Urinary bladder (tissue), 4 donors: ENCODE measurements around the gene SPC25. TPM values are rescaled to one million over a fixed set of nuclear protein-coding genes. Genes with fewer than 3 reads are reported as not detected.
"Not testable (repeated sequence)": the region's sequence is repeated elsewhere in the genome, so short reads cannot be mapped to it uniquely, and the experiment has no call there.

Experiments used
- DNase-seq: peaks from one replicate; pipeline ENCODE4 v3.0.0-alpha.2; 2015; ENCODE audit errors: extremely low spot score
- H3K27ac ChIP-seq: one replicate; pipeline ENCODE4 v1.5.1; 2013; ENCODE audit warnings: low read depth, mild to moderate bottlenecking, moderate library complexity
- H3K36me3 ChIP-seq: one replicate; pipeline ENCODE4 v1.6.1; 2013; ENCODE audit warnings: mild to moderate bottlenecking, moderate library complexity; ENCODE audit not compliant: insufficient read depth
- H3K4me1 ChIP-seq: one replicate; pipeline ENCODE4 v1.6.1; 2013; ENCODE audit warnings: mild to moderate bottlenecking, moderate library complexity; ENCODE audit not compliant: insufficient read depth
- H3K4me3 ChIP-seq: one replicate; pipeline ENCODE4 v1.5.1; 2013; ENCODE audit warnings: low read depth, low read length
- WGBS: extraction: QIAGEN DNeasy Blood & Tissue Kit; methylation state at CpG from one replicate; pipeline ENCODE4 v1.1.7; 2013; 5-methylcytosine and 5-hydroxymethylcytosine counted together
- polyA plus RNA-seq: library from polyadenylated mRNA; stranded (reverse); fragments of 200-250 nt; gene quantifications from one replicate; pipeline ENCODE4 v1.2.3, GENCODE V29; 2013
- total RNA-seq: library from RNA; depleted of rRNA; stranded (reverse); fragments of >200 nt; gene quantifications from one replicate; pipeline ENCODE4 v1.2.3, GENCODE V29; 2014
- donor health status: healthy with polysubstance abuse.
- donor health status: healthy.

The SPC25 gene, protein sequence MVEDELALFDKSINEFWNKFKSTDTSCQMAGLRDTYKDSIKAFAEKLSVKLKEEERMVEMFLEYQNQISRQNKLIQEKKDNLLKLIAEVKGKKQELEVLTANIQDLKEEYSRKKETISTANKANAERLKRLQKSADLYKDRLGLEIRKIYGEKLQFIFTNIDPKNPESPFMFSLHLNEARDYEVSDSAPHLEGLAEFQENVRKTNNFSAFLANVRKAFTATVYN
- 11.5 TPM for total RNA-seq
- polyA plus RNA-seq = 0.32 TPM

DNA sequence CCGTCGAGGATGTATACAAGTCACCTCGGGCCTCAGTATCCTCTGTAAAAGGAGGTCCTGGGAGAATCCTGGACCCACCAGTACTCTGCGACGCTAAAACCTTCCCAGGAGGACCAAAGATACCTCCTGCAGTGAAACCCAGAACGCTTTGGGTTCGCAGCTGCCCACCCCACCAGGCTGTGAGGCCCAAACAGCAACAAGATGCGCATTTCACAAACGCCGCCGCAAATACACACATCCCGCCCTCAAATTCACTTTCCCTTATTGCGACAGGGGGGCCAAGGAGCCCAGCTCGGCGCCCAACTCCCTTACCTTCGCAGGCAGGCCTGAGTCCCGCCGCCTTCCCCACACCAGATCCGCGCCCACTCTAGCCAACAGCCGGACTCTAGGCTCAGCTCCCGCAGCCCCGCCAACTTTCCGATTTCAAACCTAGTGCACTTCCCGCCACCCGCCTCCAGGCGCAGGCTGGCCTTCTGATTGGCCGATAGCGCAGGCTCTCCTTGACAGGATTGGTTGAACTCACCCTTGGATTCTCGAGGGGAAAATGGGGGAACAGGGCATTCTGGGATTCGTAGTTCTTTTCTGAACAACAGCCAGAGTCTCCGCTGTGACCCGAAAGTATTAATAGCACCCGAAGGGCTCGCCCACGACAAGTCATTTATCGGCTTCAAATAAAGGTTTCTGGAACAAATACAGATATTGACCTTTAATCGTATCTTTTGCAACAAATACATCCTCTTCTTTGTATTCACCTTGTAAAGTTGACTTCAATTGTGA lies at the start of gene SPC25:
TSS of gene SPC25 (minus strand) at position 425 of the 777 bp plus-strand sequence. CDS start 911 bp downstream, outside the sequence.
- Histone ChIP-seq H3K36me3 (no peaks in the 10 kb centered on the region), H3K4me1 (no peaks in the 10 kb centered on the region), H3K27ac (no peak within 1 kb of the TSS), H3K4me3 (peak within 1 kb of the TSS; percentile 34)
- DNase-seq = peak; percentile 83
- WGBS = under 1% methylated on average over 38 of the region's 38 CpGs

DNA sequence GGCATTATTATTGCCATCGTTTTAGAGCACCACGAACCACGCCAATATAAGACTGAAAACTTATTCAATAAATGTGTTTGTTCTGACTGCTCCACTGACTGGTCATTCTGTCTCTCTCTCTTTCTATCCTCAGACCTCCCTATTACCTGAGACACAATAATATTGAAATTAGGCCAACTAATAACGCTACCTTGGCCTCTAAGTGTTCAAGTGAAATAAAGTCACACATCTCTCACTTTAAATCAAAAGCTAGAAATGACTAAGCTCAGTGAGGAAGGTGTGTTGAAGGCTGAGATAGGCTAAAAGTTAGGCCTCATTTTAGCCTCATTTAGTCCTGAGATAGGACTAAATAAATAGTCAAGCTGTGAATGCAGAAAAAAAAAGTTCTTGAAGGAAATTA lies 49.7 kb upstream of the SPC25 start:
- WGBS = 91% methylated on average over 4 of the region's 4 CpGs
- Histone ChIP-seq H3K36me3 (no peaks in the 10 kb centered on the region), H3K27ac (no peak overlapping the region), H3K4me1 (no peaks in the 10 kb centered on the region), H3K4me3 (no peak overlapping the region)
- no peak for DNase-seq

DNA sequence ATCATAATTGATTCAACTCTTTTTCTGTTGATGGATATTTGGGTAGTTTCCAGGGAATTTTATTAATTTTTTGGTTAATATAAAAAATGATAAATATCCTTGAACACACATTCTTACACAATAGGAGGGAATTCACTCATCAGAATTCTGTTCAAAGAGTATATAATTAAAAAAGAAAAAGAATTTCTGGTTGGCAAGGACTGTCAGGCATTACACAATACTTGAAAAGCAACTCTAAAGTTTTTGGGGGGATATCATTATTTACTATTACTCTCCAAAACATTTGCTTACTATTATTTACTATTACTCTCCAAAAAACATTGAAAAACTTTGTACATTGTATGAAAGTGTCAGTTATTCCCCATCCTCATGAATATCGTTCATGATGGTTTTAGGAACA lies 48.8 kb upstream of the SPC25 start:
- 91% methylated on average over 1 of the region's 1 CpG for WGBS

DNA sequence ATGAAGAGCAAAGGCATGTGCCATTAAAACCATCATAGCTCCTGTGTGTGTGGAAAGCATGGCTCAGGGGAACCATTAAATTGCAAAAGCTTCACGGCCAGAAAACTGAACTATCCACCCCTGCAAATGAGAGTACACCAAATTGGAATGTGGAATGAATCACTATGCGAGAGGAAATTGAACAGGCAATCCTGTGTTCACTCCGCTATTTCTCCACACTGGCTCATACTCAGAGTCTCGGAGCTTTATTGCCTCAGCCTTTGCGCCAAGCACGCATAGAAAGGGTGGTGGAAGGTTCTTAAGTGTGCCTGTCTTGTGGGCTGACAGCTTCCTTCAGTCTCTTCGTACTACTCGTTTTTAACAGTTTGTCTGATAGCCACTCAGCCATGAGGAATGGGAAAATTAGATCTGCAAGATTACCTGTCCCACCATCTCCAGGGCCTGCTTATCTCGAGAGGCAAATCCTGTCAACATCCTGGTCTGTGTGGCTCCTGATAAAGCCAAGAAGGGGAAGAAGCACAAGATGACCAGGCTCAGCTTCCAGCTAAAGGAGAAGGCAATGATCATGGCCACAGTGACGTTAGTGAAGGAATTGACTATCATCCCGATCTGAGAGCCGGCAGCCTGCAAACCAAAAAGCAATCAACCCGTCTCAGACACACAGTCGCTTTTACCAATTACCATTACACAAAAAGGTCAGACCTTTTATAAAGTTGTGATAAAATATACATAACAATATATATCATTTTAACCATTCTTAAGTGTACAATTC lies 45.8 kb upstream of the SPC25 start:
- 75% methylated on average over 14 of the region's 14 CpGs for WGBS

More for the DNA sequence above, 48.8 kb upstream of the SPC25 start:
- H3K36me3 ChIP-seq = no peaks in the 10 kb centered on the region
- H3K27ac ChIP-seq = no peak overlapping the region
- H3K4me3 ChIP-seq = no peak overlapping the region
- no peaks in the 10 kb centered on the region for H3K4me1 ChIP-seq
- DNase-seq = no peak

DNA sequence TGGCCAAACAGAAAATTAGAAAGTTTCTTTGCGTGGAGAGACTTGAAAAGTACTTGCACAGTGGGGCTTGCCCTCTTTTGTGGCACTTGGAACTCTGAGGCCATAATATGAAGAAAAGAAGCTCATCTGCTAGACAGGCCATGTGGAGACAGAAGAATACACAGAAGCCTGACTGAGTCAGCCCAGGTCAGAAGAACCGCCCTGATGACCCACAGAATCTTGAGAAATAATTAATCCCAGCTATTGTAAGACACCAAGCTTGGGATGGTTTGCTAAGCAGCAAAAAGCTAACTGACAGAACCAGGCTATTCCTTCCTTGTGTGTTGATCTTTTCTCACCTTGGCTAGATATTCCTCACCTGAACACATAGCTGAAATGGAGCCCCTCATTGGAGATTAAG lies 44.6 kb upstream of the SPC25 start:
- Histone ChIP-seq H3K27ac (no peak overlapping the region), H3K36me3 (no peaks in the 10 kb centered on the region), H3K4me3 (no peak overlapping the region), H3K4me1 (no peaks in the 10 kb centered on the region)
- DNase-seq = no peak
- WGBS = 91% methylated on average over 2 of the region's 2 CpGs

More for the DNA sequence above, 45.8 kb upstream of the SPC25 start:
- Histone ChIP-seq H3K4me1 (no peaks in the 10 kb centered on the region), H3K27ac (no peak overlapping the region), H3K4me3 (no peak overlapping the region), H3K36me3 (no peaks in the 10 kb centered on the region)
- DNase-seq = no peak

DNA sequence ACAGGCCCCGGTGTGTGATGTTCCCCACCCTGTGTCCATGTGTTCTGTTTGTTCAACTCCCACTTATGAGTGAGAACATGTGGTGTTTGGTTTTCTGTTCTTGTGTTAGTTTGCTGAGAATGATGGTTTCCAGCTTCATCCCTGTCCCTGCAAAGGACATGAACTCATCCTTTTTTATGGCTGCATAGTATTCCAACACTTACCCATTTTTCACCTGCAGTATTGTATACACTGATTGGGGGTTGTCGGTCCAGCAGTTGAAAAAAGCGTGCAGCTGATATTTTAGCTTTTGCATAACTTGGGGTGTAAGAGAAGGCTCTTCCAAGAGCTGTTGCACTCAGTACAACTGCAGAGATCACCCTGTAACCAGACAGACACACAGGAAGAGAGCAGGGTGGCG lies 41.9 kb upstream of the SPC25 start:
- H3K27ac ChIP-seq, H3K36me3 ChIP-seq, DNase-seq, H3K4me1 ChIP-seq, H3K4me3 ChIP-seq: not testable (repeated sequence)
- WGBS = 96% methylated on average over 4 of the region's 4 CpGs

DNA sequence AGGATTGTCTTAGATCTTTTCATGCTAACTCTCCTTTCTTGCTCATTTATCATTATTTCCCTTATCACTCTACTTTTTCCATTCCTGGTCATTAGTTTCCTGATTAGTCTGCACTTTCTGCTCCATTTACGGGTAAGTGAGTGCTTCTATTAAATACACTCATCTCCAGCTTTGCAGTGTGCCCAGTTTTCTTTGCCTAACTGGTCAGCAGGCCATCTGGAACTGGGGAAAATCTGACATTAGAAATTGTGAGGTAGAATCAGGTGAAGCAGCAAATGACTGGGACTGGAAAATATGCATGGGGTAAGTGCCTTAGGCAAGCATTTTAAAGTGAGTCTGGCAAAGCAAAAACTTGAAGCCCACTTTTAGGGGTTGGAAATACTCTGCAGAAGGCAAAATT lies 40.0 kb upstream of the SPC25 start:
- WGBS = 55% methylated on average over 1 of the region's 1 CpG
- Histone ChIP-seq H3K27ac (no peak overlapping the region), H3K4me3 (no peak overlapping the region), H3K4me1 (no peaks in the 10 kb centered on the region), H3K36me3 (no peaks in the 10 kb centered on the region)
- DNase-seq = no peak

DNA sequence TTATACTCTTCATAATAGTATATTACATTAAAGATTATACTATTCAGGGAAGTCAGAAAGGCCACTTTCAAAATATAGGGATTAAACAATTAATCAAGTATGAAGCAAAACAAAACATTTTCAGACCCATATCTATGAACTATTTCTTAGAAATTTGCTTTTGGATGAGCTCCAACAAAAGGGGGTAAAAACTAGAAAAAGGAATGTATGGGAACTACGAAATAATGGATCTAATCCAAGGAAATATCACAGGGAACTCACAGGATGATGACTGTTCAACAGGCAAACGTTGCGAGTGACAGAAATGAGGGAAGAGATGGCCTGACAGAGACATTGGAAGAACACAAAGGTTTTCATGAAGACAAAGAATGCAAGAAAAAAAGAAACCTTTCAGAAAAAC lies 38.8 kb upstream of the SPC25 start:
- Histone ChIP-seq H3K4me3 (no peak overlapping the region), H3K36me3 (no peaks in the 10 kb centered on the region), H3K4me1 (no peaks in the 10 kb centered on the region), H3K27ac (no peak overlapping the region)
- DNase-seq = no peak
- 49% methylated on average over 3 of the region's 3 CpGs for WGBS

DNA sequence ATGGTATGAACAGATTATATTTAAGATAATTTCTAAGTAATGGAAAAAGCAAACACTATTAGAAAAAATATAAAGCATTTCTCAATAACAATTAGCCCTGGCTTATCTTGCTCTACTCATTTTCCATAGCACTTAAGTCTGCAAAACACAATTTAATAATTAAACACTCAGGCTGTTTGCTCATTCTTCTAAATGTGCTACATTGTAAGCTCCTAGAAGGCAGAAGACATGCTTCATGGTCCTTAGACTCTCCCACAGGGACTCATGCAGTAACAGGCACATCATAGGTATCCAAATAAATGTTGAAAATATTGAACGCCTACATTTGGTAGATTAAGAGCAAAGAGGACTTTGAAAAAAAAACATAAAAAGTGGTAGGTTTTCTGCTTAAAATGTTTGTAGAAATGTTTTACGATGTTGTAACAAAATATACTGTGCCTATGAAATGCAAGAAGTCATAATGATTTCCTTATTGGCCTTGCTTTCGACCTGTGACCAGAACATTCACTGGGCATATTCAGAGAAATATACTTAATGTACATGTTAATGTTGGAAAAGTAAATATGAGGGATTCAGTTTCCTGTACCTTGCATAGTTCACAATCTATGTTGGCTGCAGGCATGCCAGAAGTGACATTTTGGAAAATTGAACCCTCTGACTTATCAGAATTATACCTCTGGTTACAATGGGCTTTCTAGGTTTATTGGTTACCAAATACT lies 38.0 kb upstream of the SPC25 start:
- no peak overlapping the region for H3K27ac ChIP-seq
- H3K4me3 ChIP-seq = no peak overlapping the region
- no peak for DNase-seq
- WGBS = 74% methylated on average over 3 of the region's 3 CpGs
- no peaks in the 10 kb centered on the region for H3K36me3 ChIP-seq
- no peaks in the 10 kb centered on the region for H3K4me1 ChIP-seq

DNA sequence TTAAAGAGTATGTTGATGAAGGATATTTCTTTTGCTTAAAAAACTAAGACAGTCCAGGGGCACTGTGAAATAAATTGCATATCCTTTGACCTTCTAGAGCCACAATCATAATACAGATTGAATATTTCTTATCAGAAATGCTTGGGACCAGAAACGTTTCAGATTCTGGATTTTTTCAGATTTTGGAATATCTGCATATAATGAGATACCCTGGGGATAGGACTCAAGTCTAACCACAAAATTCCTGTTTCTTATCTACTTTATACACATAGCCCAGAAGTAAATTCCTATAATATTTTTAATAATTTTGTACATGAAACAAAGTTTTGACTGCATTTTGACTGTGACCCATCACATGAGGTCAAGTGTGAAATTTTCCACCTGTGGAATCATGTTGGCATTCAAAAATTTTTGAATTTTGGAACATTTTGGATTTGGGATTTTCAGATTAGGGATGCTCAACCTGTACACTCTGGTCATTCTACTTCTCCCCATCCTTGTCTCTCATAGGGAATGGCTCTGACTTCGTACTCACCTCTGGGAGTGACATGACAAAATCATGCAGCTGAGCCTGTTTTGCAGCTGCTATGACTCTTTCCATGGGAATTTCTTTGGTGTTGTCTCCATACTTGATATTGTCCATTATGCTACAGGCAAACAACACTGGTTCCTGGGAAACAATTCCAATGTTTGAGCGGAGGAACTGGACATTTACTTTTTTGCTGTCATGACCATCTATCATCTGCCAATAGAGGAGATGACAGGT lies 36.6 kb upstream of the SPC25 start:
- Histone ChIP-seq H3K27ac (no peak overlapping the region), H3K36me3 (no peaks in the 10 kb centered on the region), H3K4me1 (no peaks in the 10 kb centered on the region), H3K4me3 (no peak overlapping the region)
- DNase-seq = no peak
- WGBS = 73% methylated on average over 3 of the region's 3 CpGs

DNA sequence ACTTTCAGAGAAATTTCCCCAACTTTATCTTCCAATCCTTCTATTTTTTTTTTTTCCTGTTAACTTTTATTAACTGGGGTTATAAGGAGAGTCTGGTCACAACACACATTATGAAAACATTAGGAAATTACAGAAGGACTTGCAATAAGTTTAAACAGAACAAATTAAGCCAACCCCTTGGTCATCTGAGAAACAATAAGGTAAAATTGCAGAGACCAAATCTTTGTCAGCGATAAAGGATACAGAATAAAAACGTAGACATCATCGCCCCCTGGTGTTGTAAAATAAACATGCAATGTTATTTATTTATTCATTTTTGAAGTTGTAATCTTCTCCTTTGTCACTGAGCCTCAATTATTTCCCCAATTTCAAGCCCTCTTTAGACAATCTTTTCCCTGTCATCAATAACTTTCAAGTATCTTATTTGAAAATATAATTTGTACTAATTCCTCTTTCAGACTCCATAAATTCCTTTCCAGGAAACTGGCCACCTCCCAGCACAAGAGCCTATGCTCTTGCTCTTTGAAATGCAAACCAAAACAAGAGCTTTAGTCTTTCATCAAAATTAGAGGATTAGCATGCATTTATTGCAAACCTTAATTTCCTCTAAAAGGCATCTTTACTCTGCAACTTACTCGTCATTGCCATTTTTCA lies 30.4 kb upstream of the SPC25 start:
- no peak overlapping the region for H3K27ac ChIP-seq
- no peak for DNase-seq
- no peaks in the 10 kb centered on the region for H3K36me3 ChIP-seq
- H3K4me1 ChIP-seq = no peaks in the 10 kb centered on the region
- H3K4me3 ChIP-seq = no peak overlapping the region
- 23% methylated on average over 4 of the region's 4 CpGs for WGBS

DNA sequence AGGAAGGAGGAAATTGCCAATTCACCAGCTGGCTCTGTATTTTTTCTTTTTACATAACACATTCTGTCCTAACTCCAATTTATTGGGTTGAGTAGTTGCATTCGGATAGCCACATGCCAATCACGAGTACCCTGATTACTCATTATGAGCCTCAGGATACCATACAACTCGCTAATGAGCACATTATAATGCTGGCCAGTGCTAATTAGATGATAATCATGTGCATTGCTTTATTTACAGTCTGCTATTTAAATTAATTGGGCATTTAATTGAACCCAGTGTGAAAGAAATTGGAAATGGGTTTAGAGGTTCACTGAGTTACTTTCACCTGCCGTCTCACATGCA lies 26.1 kb upstream of the SPC25 start:
- H3K4me3 ChIP-seq = no peak overlapping the region
- 86% methylated on average over 4 of the region's 4 CpGs for WGBS
- H3K36me3 ChIP-seq = no peaks in the 10 kb centered on the region
- no peak overlapping the region for H3K27ac ChIP-seq
- no peak for DNase-seq
- H3K4me1 ChIP-seq = no peaks in the 10 kb centered on the region
